ENCODE measurements around the gene DDX39A.
"Not testable (repeated sequence)": the region's sequence is repeated elsewhere in the genome, so short reads cannot be mapped to it uniquely, and the experiment has no call there.

DDX39A gene

DNA sequence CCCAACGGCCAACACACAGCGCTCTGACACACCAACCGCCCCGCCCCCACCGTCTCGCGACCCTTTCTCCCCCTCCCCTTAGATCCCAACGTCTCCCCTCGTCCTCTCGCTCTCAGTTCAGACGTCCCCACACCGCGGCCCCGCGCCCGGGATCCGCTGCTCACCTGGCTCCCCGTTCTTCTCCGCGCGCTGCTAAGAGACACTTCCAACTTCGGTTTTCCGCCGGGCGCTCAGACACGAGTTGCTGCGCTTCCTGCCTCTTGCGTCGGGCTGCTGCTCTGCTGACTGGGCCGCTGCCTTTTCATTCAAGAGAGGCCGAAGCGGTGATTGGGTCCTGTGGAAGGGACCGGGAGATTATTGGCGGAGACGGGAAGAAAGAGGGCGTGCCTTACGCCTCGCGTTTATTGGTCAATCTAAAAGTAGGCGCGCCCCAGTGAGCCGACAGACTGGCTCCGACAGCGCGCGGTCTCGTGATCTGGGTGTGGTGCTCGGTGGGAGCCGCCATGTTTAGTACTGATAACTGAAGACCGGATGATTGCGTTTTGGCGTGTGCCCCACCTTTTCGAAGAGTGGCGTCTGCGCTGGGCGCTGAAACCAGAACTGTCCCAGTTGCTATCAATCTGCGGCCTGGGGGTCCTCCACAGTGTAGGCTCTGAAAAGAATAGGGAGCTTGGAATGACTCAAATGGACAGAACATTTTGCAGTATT, at the start of gene DDX39A:
TSS of gene DDX39A (minus strand) at position 236 of the 708 bp plus-strand sequence. CDS start 6,121 bp downstream, outside the sequence.
- peak; percentile 99 for DNase-seq

DNA sequence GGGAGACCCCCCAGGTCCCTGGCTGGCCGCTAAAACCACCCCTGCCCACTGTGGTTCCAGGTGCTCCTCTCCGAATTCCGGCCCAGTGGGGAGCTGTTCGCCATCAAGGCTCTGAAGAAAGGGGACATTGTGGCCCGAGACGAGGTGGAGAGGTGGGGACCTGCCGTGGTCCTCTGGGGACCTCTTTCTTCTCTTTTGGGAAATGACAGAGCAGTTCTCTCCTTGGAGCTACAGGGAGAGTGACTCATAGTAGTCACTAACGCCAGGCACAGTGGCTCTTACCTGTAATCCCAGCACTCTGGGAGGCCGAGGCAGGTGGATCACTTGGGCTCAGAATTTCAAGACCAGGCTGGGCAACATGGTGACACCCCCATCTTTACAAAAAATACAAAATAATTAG, 48.7 kb upstream of the DDX39A start:
- DNase-seq, result no peak

DNA sequence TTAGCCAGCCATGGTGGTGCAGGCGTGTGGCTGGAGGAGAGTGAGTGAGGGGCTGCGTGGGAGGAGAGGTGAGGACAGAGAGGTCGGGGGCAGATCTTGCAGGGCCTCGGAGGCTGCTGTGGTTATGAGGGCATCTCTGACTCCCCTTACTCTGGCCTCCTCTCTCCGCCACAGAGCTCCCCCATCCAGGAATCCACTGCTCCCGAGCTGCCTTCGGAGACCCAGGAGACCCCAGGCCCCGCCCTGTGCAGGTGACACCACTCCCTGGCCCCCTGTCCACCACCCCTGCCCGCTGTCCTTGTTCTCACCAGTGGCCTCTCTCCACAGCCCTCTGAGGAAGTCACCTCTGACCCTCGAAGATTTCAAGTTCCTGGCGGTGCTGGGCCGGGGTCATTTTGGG, 48.2 kb upstream of the DDX39A start:
- DNase-seq, result no peak

DNA sequence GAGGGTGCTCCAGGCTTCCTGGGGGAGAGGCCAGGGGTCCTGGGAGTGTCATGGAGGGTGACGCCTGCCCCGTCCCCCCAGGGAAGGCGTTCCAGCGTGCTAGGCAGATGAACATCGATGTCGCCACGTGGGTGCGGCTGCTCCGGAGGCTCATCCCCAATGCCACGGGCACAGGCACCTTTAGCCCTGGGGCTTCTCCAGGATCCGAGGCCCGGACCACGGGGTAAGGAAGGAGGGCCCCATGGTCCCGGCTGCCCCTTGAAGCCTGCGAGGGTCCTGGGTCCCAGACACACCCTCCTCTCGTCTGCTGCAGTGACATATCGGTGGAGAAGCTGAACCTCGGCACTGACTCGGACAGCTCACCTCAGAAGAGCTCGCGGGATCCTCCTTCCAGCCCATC, 44.6 kb upstream of the DDX39A start:
- no peak for DNase-seq

DNA sequence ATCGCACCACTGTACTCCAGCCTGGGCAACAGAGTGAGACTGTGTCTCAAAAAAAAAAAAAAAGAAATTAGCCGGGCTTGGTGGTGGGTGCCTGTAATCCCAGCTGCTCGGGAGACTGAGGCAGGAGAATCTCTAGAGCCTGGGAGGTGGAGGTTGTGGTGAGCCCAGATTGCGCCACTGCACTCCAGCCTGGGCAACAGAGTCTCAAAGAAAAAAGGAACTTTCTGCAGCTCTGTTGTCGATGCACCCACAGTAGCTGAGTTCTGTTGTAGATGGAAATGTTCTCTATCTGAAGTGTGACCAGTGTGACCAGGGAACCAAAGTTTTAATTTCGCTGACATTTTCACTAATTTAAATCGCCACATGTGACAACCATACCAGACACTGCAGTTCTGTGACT, 43.3 kb upstream of the DDX39A start:
- not testable (repeated sequence) for DNase-seq

GRCh38 chr19:14460935-14461334, 41.8 kb upstream of the DDX39A start:
- DNase-seq, result no peak

DNA sequence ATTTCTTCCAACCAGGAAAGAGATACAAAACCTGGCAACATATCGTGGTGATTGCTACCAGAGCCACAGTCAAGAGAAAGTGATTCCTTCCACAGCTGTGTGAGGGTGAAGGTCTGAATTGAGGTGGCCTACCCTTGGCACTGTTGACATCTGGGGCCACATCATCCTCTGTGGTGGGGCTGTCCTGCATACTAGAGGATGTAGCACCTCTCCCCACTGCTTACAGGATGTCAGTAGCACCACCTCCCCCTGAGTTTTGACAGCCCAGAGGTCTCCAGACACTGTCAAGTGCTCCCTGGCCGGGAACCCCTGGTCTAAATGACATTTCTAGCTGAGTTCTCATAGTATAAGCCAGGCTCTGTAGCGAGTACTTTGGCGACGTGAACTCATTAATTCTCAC, 40.6 kb upstream of the DDX39A start:
- peak; percentile 61 for DNase-seq

- not testable (repeated sequence) for DNase-seq
Measured at GRCh38 chr19:14452303-14452702, 33.2 kb upstream of the DDX39A start.

- no peak for DNase-seq
Measured at GRCh38 chr19:14450876-14451275, 31.7 kb upstream of the DDX39A start.

GRCh38 chr19:14450168-14450874, 31.2 kb upstream of the DDX39A start:
- peak; percentile 79 for DNase-seq

GRCh38 chr19:14449321-14449720, 30.2 kb upstream of the DDX39A start:
- DNase-seq, result no peak

DNA sequence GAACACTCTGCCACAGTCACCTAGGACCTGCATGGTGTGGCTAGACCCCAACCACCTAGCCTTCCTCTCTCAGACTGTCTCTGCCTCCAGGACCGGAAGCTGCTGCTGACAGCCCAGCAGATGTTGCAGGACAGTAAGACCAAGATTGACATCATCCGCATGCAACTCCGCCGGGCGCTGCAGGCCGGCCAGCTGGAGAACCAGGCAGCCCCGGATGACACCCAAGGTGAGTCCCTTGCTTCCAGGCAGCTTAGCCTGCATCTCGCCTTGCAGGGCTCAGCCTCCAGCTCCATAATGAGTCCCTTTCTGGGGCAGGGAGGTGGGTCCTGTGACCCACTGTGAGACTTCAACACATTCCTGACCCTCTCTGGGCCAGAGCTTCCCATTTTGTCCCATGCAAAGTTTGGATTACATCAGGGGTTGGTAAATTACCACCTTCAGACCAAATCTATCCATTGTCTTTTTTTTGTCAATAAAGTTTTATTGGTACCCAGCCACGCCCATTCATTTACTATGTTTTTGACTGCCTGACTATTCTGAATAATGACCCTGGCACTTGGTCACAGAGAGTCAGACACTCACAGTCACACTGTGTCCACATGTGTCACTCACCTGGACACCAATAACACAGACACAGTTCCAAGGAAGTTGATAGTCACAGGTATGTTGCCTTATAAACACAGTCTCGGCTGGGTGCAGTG, 27.3 kb upstream of the DDX39A start:
- no peak for DNase-seq

DNA sequence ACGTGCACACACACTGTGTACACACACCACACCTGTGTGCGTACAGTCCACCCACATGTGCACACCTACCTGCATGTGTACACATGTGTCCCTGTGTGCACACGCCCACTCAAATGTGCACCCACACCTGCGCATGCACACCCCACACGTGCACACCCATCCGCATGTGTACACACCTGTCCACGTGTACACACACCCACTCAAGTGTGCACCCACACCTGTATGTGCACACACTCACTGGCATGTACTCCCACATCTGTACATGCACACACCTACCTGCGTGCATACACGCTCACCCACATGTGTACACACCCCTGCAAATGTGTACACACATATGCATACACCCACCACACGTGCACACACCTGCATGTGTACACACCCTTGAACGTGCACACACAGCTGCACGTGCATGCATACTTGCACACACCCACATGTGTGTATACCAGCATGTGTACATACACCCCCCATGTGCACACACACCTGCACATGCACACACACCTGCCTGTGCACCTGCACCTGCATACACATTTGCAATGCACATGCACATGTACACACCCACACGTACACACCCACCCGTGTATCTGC, 24.6 kb upstream of the DDX39A start:
- DNase-seq, result no peak

GRCh38 chr19:14442891-14443631, 23.9 kb upstream of the DDX39A start:
- DNase-seq, result no peak

DNA sequence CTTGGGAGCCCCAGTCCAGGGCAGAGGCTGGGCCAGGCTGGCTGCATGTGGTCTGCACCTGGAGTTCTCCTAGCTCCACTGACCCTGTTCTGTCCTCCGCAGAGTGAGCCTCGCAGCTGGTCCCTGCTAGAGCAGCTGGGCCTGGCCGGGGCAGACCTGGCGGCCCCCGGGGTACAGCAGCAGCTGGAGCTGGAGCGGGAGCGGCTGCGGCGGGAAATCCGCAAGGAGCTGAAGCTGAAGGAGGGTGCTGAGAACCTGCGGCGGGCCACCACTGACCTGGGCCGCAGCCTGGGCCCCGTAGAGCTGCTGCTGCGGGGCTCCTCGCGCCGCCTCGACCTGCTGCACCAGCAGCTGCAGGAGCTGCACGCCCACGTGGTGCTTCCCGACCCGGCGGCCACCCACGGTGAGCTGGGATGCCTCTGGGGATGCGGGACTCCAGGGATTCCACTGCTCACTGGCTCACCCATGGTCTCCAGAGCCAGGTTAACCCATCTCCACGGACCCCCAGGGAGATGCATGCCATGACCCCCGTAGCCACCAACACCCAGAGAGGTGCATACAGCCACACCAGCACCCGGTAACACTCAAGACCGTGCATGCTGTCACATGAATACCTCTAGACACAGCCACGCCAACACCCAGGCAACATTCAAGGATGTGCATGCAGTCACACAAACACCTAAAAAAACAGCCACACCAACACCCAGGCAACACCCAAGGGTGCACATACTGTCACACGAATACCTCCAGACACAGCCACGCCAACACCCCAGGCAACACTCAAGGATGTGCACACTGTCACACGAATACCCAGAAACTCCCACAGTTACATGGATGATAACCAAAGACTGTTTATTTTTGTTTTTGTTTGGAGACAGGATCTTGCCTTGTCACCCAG, 22.1 kb upstream of the DDX39A start:
- DNase-seq, result no peak

GRCh38 chr19:14440049-14440448, 20.9 kb upstream of the DDX39A start:
- DNase-seq, result peak; percentile 79

- DNase-seq, result no peak
Measured at GRCh38 chr19:14439014-14439413, 19.9 kb upstream of the DDX39A start.

DNA sequence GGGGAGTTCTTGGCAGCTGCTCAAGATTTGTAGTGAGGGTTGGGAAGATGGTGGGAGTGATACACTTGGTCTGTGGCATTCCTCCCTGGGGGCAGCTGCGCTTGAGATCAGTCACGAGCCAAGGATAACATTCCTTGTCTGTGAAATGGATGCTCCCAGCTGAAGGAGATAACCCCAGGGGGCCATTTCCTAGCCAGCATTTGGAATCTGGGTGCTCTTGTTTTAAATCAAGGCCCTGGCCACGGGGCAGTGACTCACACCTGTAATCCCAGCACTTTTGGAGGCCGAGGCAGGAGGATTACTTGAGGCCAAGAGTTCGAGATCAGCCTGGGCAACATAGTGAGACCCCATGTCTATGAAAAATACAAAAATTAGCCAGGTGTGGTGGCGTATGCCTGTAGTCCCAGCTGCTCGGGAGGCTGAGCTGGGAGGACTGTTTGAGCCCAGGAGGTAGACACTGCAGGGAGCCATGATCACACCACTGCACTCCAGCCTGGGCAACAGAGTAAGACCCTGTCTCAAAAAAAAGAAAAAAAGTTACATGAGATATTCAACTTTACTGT, 18.5 kb upstream of the DDX39A start:
- DNase-seq, result no peak

DNA sequence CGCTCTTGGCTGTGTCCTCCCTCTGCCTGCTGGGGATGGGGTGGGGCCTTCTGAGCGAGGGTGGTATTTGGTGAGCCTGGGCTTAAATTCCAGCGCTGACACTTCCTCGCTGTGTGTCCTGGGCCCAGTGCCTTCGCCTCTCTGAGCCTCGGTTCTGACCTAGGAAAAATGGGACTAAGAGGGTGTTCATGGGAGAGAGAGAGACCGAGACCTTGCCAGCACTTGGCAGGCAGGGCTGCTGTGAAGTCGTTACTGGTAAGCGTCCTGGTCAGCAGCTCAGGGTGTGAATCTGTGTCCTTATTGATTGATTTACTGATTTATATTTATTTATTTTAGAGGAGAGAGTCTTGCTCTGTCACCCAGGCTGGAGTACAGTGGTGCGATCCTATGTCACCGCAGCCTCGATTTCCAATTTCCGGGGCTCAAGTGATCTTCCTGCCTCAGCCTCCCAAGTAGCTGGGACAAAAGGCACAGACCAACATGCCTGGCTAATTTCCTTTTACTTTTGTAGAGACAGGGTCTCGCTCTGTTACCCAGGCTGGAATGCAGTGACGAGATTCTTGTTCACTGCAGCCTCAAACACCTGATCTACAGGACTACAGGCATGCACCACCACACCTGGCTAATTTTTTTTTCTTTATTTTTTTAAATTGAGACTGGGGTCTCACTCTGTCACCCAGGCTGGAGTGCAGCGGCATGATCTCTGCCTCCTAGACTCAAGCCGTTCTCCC, 16.3 kb upstream of the DDX39A start:
- no peak for DNase-seq

DNA sequence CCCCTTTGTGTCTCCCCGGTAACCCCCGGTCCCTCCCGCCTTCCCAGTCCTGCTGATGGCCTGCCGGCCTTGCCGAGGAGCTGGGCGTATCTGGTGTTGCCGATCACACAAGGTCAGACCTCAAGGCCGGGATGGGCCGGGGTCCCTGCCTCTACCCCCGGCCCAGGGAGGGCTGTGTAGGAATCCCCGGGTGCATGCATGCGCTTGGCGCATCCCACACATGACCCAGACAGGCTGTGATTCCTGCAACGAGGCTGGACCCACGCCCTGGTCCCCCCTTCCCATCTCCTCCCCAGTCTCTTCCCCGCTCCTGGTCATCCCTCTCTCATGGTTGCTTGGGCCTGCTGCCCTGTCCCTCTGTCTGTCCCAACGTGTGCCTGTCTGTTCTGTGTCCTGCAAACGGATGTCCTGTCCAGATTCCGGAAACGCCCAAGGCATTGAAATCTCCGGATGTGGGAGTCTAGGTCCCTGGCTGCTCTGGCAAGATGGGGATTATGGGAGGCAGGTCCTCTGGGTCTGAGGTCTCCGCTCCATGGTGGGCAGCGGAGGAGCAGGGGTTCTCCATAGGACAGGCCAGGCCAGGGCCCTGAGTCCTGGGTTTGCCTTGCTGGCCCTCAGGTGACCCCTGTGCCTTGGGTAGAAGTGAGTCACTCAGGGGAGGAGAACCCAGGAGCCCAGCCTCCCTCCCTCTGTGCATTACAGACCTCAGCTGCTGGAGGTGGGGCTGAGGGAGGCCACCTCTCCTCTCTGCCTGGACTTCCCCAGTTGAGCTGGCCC, 15.6 kb upstream of the DDX39A start:
- peak; percentile 49 for DNase-seq

Measured in CD4-positive, alpha-beta T cell treated with Interleukin-10 for 1 hour (primary cell).